Trophoblast cell (in vitro differentiated cells and primary cell): ENCODE data around the gene CDC73.

ENCODE experiments used
- DNase-seq, 2 donors: peaks; one replicate each; pipeline ENCODE4 v3.0.0-alpha.2; 2016
- H2AFZ ChIP-seq: 2 replicates; pipeline ENCODE4 v1.6.1; 2013; ENCODE audit warnings: low read length, moderate library complexity, mild to moderate bottlenecking; ENCODE audit not compliant: insufficient read depth, poor library complexity
- H2AK5ac ChIP-seq: 2 replicates; pipeline ENCODE4 v1.6.1; 2013; ENCODE audit warnings: mild to moderate bottlenecking, low read length
- H2BK120ac ChIP-seq: 2 replicates; pipeline ENCODE4 v1.6.1; 2013; ENCODE audit warnings: low read length, mild to moderate bottlenecking, moderate library complexity; ENCODE audit not compliant: insufficient read depth, poor library complexity
- H2BK12ac ChIP-seq: 2 replicates; pipeline ENCODE4 v1.6.1; 2013; ENCODE audit warnings: mild to moderate bottlenecking, low read length, moderate library complexity
- H2BK5ac ChIP-seq: 2 replicates; pipeline ENCODE4 v1.6.1; 2013; ENCODE audit warnings: low read length, low read depth, moderate library complexity, mild to moderate bottlenecking; ENCODE audit not compliant: poor library complexity
- H3K14ac ChIP-seq: 2 replicates; pipeline ENCODE4 v1.6.1; 2013; ENCODE audit warnings: mild to moderate bottlenecking, low read length
- H3K18ac ChIP-seq: 2 replicates; pipeline ENCODE4 v1.6.1; 2013; ENCODE audit warnings: mild to moderate bottlenecking, low read length
- H3K23ac ChIP-seq: 2 replicates; pipeline ENCODE4 v1.6.1; 2013; ENCODE audit warnings: low read length
- H3K27ac ChIP-seq: 2 replicates; pipeline ENCODE4 v1.5.1; 2013; ENCODE audit warnings: low read depth, mild to moderate bottlenecking, inconsistent platforms, low read length, moderate library complexity
- H3K27me3 ChIP-seq: 2 replicates; pipeline ENCODE4 v1.6.1; 2013; ENCODE audit warnings: inconsistent platforms, mild to moderate bottlenecking, low read length, moderate library complexity; ENCODE audit not compliant: insufficient read depth
- H3K36me3 ChIP-seq, 2 experiments: 1 replicate in 1 of 2; 2 replicates in 1 of 2; pipeline ENCODE4 v1.6.1; 2013; ENCODE audit warnings: low read length in 2 of 2, mild to moderate bottlenecking in 2 of 2, moderate library complexity in 1 of 2; ENCODE audit not compliant: insufficient read depth in 2 of 2, control insufficient read depth in 1 of 2
- H3K4ac ChIP-seq: 2 replicates; pipeline ENCODE4 v1.6.1; 2013; ENCODE audit warnings: low read depth, mild to moderate bottlenecking, low read length, moderate library complexity
- H3K4me1 ChIP-seq, 2 experiments: 1 replicate in 1 of 2; 2 replicates in 1 of 2; pipeline ENCODE4 v1.6.1; 2013; ENCODE audit warnings: low read length in 2 of 2, mild to moderate bottlenecking in 2 of 2, moderate library complexity in 1 of 2; ENCODE audit not compliant: insufficient read depth in 2 of 2, control insufficient read depth in 1 of 2
- H3K4me2 ChIP-seq: 2 replicates; pipeline ENCODE4 v1.6.1; 2013; ENCODE audit warnings: inconsistent platforms, mild to moderate bottlenecking, low read length, moderate library complexity
- H3K4me3 ChIP-seq: 2 replicates; pipeline ENCODE4 v1.5.1; 2013; ENCODE audit warnings: mild to moderate bottlenecking, low read depth, low read length, inconsistent platforms
- H3K79me1 ChIP-seq: one replicate; pipeline ENCODE4 v1.6.1; 2013; ENCODE audit warnings: low read length
- H3K79me2 ChIP-seq: 2 replicates; pipeline ENCODE4 v1.6.1; 2013; ENCODE audit warnings: low read length, mild to moderate bottlenecking; ENCODE audit not compliant: control insufficient read depth, insufficient read depth, poor library complexity
- H3K9ac ChIP-seq: 2 replicates; pipeline ENCODE4 v1.6.1; 2013; ENCODE audit warnings: mild to moderate bottlenecking, low read length
- H3K9me3 ChIP-seq: 2 replicates; pipeline ENCODE4 v1.6.1; 2013; ENCODE audit warnings: low read depth, mild to moderate bottlenecking, control low read depth, inconsistent platforms, low read length; ENCODE audit not compliant: insufficient read depth
- H4K12ac ChIP-seq: 2 replicates; pipeline ENCODE4 v1.6.1; 2013; ENCODE audit warnings: low read depth, mild to moderate bottlenecking, low read length, moderate library complexity
- H4K8ac ChIP-seq: 2 replicates; pipeline ENCODE4 v1.6.1; 2013; ENCODE audit warnings: low read depth, mild to moderate bottlenecking, low read length, moderate library complexity
- H4K91ac ChIP-seq: one replicate; pipeline ENCODE4 v1.6.1; 2013; ENCODE audit warnings: low read depth, mild to moderate bottlenecking, low read length, moderate library complexity
- WGBS: extraction: QIAGEN DNeasy Blood & Tissue Kit; methylation state at CpG from one replicate; pipeline ENCODE4 v1.1.7; 2013; ENCODE audit warnings: missing lambda C conversion rate; ENCODE audit not compliant: insufficient read length, insufficient coverage; ENCODE audit errors: extremely low coverage; 5-methylcytosine and 5-hydroxymethylcytosine counted together

The CDC73 gene

DNA sequence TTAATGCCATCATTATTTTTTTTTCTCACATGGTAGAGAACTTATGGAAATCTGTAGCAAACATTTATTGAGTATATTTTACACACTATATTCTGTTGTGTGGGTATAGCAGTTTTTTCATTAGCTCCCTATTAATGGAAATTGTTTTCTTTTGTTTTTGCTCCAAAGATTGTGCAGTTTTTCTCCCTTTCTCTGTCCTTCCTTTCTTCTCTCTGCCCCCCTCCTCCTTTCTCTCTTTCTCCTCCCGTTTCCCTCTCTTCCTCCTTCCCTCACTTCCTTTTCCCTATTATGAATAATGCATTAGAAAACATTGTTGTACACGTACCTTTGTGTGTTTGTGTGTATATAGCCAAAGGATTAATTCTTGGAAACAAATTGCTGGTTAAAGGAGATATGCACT, 20.6 kb downstream of the CDC73 start:
- Histone ChIP-seq H2AFZ (no peak overlapping the region), H3K4me2 (no peak overlapping the region), H3K23ac (no peak overlapping the region), H3K79me1 (no peaks in the 10 kb centered on the region), H4K91ac (no peak overlapping the region), H3K9me3 (no peaks in the 10 kb centered on the region), H3K79me2 (no peaks in the 10 kb centered on the region), H2BK12ac (no peak overlapping the region), H3K9ac (no peak overlapping the region), H3K27me3 (no peaks in the 10 kb centered on the region), H3K18ac (no peak overlapping the region), H3K4me3 (no peak overlapping the region), H4K8ac (no peak overlapping the region), H3K4ac (no peak overlapping the region), H3K4me1 (no peaks in the 10 kb centered on the region), H2BK120ac (no peak overlapping the region), H2AK5ac (no peak overlapping the region), H2BK5ac (no peak overlapping the region), H3K27ac (no peak overlapping the region), H4K12ac (no peak overlapping the region), H3K14ac (no peak overlapping the region), H3K36me3 (peaks cover 10 to 11% of the 10 kb centered on the region in 2 experiments)
- DNase-seq: no peak
- whole genome bisulfite sequencing: no CpG with 5 or more reads among the region's 2 CpGs

DNA sequence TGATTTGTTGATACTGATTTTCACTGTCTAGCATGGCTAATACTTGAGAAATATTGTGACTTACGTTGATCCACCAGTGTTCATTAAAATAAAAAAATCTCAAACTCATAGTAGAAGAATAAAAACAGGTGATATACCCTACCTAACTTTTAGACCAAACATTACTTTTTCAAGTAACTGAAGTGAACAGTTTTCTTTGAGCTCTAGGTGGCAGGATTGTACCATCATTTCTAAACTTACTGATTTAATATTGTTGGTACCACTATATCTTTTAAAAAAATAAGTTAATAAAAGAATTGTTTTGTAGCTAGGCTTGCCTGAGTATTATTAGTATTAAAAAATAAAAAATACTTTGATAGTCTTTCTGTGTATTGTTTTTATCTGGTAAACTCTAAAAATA, 21.5 kb downstream of the CDC73 start:
- Histone ChIP-seq H3K14ac (no peak overlapping the region), H2AK5ac (no peak overlapping the region), H4K91ac (no peak overlapping the region), H3K4ac (no peak overlapping the region), H3K9me3 (no peaks in the 10 kb centered on the region), H3K36me3 (peaks cover 11% of the 10 kb centered on the region in 2 experiments), H2BK5ac (no peak overlapping the region), H4K12ac (no peak overlapping the region), H3K27ac (no peak overlapping the region), H2AFZ (no peak overlapping the region), H3K4me3 (no peak overlapping the region), H3K79me2 (no peaks in the 10 kb centered on the region), H2BK12ac (no peak overlapping the region), H3K4me2 (no peak overlapping the region), H3K23ac (no peak overlapping the region), H3K79me1 (no peaks in the 10 kb centered on the region), H2BK120ac (no peak overlapping the region), H3K27me3 (no peaks in the 10 kb centered on the region), H3K18ac (no peak overlapping the region), H3K4me1 (no peaks in the 10 kb centered on the region), H3K9ac (no peak overlapping the region), H4K8ac (no peak overlapping the region)
- peak in 1 of 2 donors; percentile 39 for DNase-seq
- no CpG with 5 or more reads among the region's 1 CpG for WGBS

DNA sequence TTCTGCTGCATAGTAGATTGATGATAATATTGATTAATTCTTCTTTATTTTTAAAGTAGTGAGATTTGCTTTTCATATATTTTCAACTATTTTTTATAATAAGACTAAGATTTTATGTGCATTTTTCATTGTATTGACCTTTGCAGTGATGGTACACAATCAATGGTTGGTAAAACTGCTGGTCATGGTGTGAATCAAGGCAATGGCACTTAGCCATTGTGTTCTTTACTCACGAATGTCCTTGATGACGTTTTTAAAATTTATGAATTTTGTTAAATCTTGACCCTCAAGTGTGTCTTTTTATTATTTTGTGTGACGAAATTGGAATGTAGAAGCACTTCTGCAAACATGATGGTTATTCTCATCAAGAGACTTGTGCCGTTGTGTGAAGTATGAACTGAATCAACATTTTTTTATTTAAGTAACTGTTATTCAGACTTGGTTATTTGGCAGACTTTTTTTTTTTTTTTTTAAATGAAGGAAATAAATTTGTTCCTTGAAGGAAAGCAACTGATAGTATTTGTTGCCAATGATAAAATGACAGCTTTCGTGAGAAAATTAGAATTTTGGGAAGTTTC, 22.6 kb downstream of the CDC73 start:
- Histone ChIP-seq H3K4me2 (no peak overlapping the region), H3K4ac (no peak overlapping the region), H3K27ac (no peak overlapping the region), H2BK5ac (no peak overlapping the region), H2AFZ (no peak overlapping the region), H3K4me3 (no peak overlapping the region), H3K79me1 (no peaks in the 10 kb centered on the region), H2BK120ac (no peak overlapping the region), H3K14ac (no peak overlapping the region), H3K4me1 (no peaks in the 10 kb centered on the region), H4K8ac (no peak overlapping the region), H3K23ac (no peak overlapping the region), H2AK5ac (no peak overlapping the region), H3K36me3 (peaks cover 8 to 9% of the 10 kb centered on the region in 2 experiments), H3K9ac (no peak overlapping the region), H3K9me3 (no peaks in the 10 kb centered on the region), H3K79me2 (no peaks in the 10 kb centered on the region), H4K91ac (no peak overlapping the region), H3K18ac (no peak overlapping the region), H2BK12ac (no peak overlapping the region), H4K12ac (no peak overlapping the region), H3K27me3 (no peaks in the 10 kb centered on the region)
- DNase-seq: no peak
- no CpG with 5 or more reads among the region's 5 CpGs for whole genome bisulfite sequencing

DNA sequence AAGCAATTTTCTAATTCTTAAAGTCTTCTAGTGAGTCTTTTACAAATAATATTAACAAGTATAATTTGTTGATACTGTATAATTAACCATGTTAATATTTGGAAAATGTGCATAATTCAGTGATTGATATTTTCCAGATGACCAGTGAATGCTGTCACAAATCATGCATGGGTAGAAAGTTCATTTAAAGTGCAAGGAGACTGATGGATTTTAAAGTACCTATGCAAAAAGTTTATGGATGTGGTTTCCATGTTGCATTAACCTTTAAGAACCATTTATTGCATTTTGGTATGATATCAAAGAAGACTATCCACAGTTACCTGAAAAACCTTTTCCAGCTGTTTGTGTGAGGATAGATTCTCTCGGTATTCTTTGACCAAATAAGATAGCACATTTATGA, 23.2 kb downstream of the CDC73 start:
- WGBS: no CpG with 5 or more reads among the region's 1 CpG
- Histone ChIP-seq H3K79me2 (no peaks in the 10 kb centered on the region), H3K4me3 (no peak overlapping the region), H3K79me1 (no peaks in the 10 kb centered on the region), H4K91ac (no peak overlapping the region), H2BK12ac (no peak overlapping the region), H3K4me2 (no peak overlapping the region), H2AFZ (no peak overlapping the region), H4K12ac (no peak overlapping the region), H3K4me1 (no peaks in the 10 kb centered on the region), H3K27ac (no peak overlapping the region), H2AK5ac (no peak overlapping the region), H3K18ac (no peak overlapping the region), H3K23ac (no peak overlapping the region), H2BK120ac (no peak overlapping the region), H3K4ac (no peak overlapping the region), H3K9ac (no peak overlapping the region), H4K8ac (no peak overlapping the region), H2BK5ac (no peak overlapping the region), H3K36me3 (peaks cover 10 to 12% of the 10 kb centered on the region in 2 experiments), H3K14ac (no peak overlapping the region), H3K9me3 (no peaks in the 10 kb centered on the region), H3K27me3 (no peaks in the 10 kb centered on the region)
- no peak for DNase-seq
